Fibroblast of skin of abdomen (primary cell): ENCODE results near the gene BLTP2. TPM values are rescaled to one million over a fixed set of nuclear protein-coding genes. Genes with fewer than 3 reads are reported as not detected.
"Not testable (repeated sequence)": the region's sequence is repeated elsewhere in the genome, so short reads cannot be mapped to it uniquely, and the experiment has no call there.

ENCODE experiments used
- DNase-seq: peaks from one replicate; pipeline ENCODE4 v3.0.0-alpha.2; 2013
- polyA plus RNA-seq, 2 experiments: library from polyadenylated mRNA; unstranded; fragments of 120-200 nt; gene quantifications; one replicate each; pipeline ENCODE4 v1.2.1, GENCODE V29; 2013; ENCODE audit not compliant: insufficient read length in 2 of 2

Gene BLTP2
- polyA plus RNA-seq (2013, experiment 1 of 2; ENCODE audit: insufficient read length), result 67.2 TPM
- polyA plus RNA-seq (2013, experiment 2 of 2; ENCODE audit: insufficient read length), result 67.3 TPM

- DNase-seq, result peak; percentile 93
Observed at GRCh38 chr17:28644787-28645575, at the start of gene BLTP2. BLTP2 (minus strand) TSS chr17:28645158; CDS start chr17:28645056, 102 bp downstream.

GRCh38 chr17:28693869-28694268 lies 48.9 kb upstream of the BLTP2 start:
- DNase-seq, result no peak

GRCh38 chr17:28689011-28689410 lies 44.1 kb upstream of the BLTP2 start:
- DNase-seq, result no peak

DNA sequence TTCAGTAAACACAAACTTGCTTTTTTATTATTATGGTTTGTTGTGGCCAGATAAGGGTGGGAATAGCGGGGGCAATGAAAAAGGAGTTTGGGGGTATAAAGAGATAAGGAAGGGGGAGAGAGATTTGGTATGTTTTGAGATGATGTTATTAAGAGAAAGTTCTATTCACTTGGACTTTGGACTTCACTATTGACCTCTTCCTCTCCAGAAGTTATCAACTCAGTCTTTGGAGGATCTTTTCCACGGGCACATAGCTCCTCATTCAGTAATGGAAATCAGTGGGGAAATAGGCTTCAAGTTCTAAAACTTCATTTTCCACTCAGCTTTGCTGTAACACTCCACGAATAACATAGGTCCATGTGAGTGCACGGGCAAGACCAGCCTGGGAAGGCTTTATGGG lies 43.5 kb upstream of the BLTP2 start:
- no peak for DNase-seq

DNA sequence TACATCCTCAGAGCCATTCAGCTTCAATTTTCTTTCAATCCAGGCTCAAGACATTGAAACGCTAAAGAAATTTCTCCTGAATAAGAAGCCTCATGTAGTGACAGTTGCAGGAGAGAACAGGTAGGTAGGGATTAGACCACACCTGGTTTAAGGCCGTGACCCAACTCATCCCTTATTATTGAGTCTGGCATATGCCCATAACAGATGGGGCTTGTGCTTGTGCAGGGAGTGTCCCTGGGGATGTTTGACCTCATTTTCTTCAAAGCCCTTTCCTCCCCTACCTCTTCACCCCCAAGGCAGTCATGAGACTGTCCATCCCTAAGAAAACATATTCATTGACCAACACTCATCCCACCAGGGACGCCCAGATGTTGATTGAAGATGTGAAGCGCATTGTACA lies 41.3 kb upstream of the BLTP2 start:
- no peak for DNase-seq

GRCh38 chr17:28685366-28685765 lies 40.4 kb upstream of the BLTP2 start:
- DNase-seq, result no peak

- DNase-seq, result peak; percentile 38
Observed at GRCh38 chr17:28684963-28685362, 40.0 kb upstream of the BLTP2 start.

- DNase-seq, result no peak
Observed at GRCh38 chr17:28682655-28683054, 37.7 kb upstream of the BLTP2 start.

DNA sequence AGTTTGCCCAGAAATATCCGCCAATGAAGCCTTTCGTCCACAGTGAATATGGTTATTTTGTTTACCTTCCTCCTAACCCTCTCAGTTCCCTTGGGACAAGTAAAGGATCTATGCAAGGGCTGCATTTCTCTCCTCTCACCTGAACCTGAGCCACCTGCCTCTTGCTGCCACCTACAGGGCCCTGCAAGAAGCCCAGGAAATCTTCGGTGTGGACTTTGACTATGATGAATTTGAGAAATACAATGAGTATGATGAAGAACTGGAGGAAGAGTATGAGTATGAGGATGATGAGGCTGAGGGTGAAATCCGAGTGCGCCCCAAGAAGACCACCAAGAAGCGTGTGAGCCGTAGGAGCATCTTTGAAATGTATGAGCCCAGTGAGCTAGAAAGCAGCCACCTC lies 31.0 kb upstream of the BLTP2 start:
- DNase-seq, result no peak

GRCh38 chr17:28675490-28675889 lies 30.5 kb upstream of the BLTP2 start:
- DNase-seq, result peak; percentile 10

- no peak for DNase-seq
Observed at GRCh38 chr17:28669918-28670317, 25.0 kb upstream of the BLTP2 start.

GRCh38 chr17:28667870-28668269 lies 22.9 kb upstream of the BLTP2 start:
- DNase-seq, result no peak

GRCh38 chr17:28665994-28666393 lies 21.0 kb upstream of the BLTP2 start:
- no peak for DNase-seq

DNA sequence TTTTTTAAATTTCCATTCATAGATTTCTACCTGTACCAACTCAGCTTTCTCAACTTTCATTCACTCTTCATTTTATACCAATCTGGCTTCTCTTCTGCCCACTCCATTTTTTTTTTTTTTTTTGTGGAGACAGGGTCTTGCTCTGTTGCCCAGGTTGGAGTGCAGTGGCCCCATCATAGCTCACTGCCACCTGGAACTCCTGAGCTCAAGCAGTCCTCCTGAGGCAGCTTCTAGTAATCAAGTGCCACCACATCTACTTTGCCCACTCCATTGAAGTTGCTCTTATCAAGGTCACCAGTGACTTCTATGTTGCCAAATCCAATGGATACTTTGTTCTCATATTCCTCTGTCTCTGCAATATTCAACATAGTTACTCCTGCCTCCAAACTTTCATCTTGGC lies 18.8 kb upstream of the BLTP2 start:
- no peak for DNase-seq

GRCh38 chr17:28662527-28662829 lies 17.5 kb upstream of the BLTP2 start:
- no peak for DNase-seq

DNA sequence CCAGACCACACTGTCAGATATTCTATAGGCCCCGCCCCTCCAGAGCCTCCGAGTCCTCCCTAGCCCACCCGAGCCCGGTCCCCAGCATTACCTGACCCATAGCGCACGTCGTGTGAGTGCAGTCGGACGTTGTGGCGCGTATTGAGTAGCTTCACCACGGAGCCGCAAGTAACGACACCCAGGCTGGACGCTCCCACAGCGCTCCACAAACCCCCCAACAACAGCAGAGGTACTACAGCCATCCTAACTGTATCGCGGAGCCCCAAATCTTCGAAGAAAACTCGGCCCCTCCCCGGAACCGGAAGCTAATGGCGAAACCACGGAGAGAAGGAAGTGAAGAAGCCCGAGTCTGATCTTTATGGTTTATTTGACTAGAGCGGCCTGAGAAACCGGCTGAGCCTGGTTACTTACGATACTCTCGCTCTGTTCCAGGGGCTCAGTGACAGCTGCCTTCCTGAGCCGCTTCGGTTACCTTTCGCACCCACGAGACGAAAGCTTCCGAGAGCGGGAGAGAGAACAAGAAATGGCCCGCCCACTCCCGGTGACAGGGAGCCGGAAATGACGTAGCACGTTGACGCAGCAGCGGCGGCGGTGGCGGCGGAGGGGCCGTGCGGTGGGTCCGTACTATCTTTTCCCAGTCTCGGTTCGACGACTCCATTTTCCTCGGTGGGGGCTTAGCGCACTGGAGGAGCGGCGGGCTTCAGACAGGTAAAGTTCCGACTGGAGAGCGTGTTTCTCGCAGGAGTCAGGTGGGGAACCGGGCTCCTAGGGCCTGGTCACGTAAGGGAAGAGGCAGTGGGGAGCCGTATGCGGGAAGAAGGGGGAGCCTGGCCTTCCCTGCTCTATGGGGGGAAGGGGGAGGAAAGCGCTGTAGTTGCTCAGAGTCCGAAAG lies 16.9 kb upstream of the BLTP2 start, which contains the start of the genes SDF2 and SUPT6H:
Gene SDF2, minus strand, starts transcription at position 272 of the 892 bp plus-strand sequence. Its CDS starts 30 bp downstream, at position 242.
Gene SUPT6H, plus strand, starts transcription at position 571 of the 892 bp plus-strand sequence. CDS start 11,197 bp downstream, outside the sequence.
- DNase-seq, result peak; percentile 85

GRCh38 chr17:28659497-28659881 lies 14.5 kb upstream of the BLTP2 start:
- DNase-seq, result not testable (repeated sequence)

DNA sequence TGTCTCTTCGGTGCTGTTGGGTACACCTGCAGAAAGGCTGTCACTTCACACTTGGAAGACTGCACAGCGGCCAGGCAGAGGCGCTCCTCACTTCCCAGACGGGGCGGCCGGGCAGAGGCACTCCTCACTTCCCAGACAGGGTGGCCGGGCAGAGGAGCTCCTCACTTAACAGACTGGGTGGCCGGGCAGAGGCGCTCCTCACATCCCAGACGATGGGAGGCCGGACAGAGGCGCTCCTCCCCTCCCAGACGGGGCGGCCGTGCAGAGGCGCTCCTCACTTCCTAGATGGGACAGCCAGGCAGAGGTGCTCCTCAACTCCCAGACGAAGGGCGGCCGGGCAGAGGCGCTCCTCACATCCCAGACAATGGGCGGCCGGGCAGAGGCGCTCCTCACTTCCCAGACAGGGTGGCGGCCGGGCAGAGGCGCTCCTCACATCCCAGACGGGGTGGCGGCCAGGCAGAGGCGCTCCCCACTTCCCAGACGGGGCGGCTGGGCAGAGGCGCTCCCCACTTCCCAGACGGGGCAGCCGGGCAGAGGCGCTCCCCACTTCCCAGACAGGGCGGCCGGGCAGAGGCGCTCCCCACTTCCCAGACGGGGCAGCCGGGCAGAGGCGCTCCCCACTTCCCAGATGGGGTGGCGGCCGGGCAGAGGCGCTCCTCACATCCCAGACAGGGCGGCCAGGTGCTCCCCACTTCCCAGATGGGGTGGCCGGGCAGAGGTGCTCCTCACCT lies 14.0 kb upstream of the BLTP2 start:
- DNase-seq, result not testable (repeated sequence)

- DNase-seq, result not testable (repeated sequence)
Observed at GRCh38 chr17:28658342-28658741, 13.4 kb upstream of the BLTP2 start.

GRCh38 chr17:28657756-28658155 lies 12.8 kb upstream of the BLTP2 start:
- DNase-seq, result no peak

GRCh38 chr17:28655160-28655559 lies 10.2 kb upstream of the BLTP2 start:
- DNase-seq, result no peak

- no peak for DNase-seq
Observed at GRCh38 chr17:28648698-28649097, 3.7 kb upstream of the BLTP2 start.
